GM21529 (cell line): ENCODE results near the gene PPIF.

Experiments
- ATAC-seq: cut with Tn5 transposase; IDR thresholded peaks from one replicate; pipeline ENCODE4 v1.9.1; 2021; ENCODE audit not compliant: unreplicated experiment

PPIF gene

DNA sequence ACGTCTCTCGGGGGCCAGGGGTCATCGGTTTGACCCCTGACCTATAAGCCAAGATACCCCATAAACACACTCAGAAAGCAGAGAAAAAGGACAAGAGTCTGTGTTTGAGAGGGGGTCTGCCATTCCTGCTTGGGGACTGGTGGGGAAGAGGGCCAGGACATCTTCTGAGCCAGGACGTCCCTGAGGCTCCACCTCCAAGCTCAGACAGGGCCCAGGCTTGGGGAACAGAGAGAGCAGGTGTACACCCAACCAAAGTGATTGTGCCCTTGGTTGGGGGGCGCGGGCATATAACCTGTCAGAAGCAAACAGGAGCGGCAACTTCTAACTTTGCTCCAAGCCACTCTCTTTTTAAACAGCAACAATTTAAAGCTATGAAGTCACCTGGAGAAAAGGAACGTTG lies 33.9 kb upstream of the PPIF start:
- no peak for ATAC-seq

DNA sequence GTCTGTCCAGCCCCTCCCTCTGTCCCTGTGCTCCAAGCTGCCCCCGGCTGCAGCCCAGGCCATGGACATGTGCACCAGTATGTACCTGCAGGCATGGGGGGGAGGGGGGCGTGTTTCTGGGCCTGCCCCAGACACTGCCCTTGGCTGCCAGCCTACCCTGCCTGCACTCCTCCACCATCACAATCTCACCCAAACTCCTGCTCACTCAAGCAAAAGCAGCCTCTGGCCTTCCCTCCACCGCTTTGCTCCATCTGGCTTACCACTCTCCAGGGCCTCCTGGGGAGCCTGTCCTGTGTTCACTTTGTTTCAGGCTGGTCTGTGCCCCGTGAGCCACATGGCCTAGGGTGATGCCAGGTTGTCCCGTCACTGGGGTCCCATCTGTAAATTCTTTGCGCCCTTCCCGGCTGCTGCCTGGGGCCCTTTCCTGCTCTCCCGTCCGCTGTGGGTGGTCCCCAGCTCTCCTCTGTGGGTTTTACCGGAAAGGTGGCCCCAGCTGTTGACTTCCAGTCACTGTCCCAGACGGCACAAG lies 33.3 kb upstream of the PPIF start:
- ATAC-seq: no peak

DNA sequence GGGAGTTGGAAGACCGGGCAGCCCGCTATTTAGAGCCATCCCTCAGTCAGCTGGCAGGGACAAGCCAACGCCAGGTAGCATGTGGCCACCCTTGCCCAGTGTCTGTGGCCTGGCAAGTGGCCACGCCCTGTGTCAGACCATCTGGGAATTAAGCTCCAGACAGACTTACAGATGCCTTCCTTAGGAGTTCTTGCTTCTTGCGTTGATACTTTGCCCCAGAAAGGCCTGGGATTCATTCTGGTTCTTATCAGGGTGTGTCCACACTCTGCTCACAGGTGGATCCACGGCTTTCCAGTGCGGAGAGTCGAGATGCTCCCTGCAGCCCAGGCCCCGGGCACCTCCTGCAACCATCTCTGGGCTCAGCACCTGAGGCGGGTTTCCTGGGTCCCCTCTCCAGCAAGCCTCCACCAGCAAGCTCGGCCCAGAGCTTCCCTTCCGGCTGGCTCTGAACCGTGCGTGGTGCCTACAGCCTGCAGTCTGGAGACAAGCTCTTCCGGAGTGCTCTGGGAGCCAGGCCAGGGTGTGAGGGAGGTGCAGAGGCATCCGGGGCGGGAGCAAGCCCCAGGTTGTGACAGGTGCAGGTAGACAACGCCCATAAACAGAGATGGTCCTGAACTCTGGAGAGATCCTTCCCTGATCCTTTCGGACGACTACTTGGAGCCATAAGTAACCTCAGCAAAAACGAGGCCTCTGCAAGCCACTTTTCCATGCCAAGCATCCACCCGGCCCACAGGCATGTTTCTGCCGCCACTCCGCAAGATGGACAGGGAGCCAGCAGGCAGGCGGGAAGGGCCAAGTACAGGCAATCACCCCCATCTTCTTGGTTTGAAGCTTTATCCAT lies 32.3 kb upstream of the PPIF start:
- ATAC-seq: no peak

DNA sequence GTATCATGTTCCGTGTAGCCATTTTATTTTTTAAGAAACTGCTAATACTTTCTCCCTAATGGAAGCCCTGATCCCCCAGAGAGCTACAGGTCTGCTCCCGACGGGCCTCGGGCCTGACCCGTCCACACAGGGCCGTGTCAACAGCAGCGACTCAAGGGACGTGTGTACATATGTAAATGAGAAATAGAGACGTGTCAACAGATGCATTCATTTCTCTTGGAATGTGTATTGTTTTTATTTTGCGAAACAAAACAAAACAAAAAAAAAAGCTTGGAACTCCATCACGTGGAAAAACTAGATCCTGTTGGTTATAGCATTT lies 31.7 kb upstream of the PPIF start:
- no peak for ATAC-seq

- peak; percentile 79 for ATAC-seq
Observed at GRCh38 chr10:79316671-79317431, 30.4 kb upstream of the PPIF start.

GRCh38 chr10:79318369-79318768 lies 28.9 kb upstream of the PPIF start:
- no peak for ATAC-seq

- no peak for ATAC-seq
Observed at GRCh38 chr10:79319115-79319771, 28.0 kb upstream of the PPIF start.

- ATAC-seq: no peak
Observed at GRCh38 chr10:79320316-79320715, 27.0 kb upstream of the PPIF start.

DNA sequence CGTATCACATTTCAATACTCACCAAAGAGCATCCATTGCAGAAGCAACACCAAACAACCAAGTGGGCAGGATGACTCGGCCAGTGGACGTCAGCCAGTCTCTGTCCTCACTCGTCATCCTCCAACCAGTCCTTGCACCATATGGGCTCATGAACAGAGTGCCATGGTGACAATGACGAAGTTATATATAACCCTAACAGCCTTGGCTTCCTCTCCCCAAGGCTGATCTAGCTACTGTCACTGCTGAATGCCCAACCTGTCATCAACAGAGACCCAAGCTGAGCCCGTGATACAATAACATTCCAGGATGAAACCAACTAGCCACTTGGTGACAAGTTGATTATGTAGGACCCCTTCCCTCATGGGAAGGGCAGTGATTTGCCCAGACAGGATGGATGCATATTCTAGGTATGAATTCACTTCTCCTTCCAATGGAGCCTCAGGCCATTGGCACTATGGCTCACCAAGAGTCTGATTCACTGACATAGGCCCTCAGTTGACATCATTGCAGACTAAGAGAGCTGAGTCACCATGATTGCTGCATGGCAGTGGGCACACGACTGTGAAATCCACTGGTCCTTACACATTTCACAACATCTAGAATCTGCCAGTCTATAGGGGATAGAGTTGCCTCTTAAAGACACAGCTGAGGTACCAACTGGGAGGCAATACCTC lies 26.3 kb upstream of the PPIF start:
- ATAC-seq: no peak

- ATAC-seq: no peak
Observed at GRCh38 chr10:79321494-79321882, 25.8 kb upstream of the PPIF start.

DNA sequence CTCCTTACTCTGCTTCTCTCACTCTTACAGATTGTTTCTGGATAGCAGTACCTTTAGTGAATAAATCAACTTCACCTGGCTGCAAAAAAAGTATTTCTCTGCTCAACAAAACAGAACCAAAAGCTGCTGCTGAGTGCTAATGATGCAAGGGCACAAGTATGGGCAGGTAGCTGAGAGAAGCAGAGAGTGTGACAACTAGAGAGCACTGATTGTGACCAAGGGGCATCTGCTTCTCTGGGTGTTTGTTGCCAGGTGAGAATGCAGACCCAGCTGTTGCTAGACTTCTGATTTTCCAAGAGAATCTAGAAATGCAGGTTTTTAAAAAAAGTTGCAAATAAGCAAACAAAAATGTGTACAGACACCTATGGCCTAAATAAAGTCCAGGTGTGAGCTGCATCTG lies 25.3 kb upstream of the PPIF start:
- ATAC-seq: no peak

DNA sequence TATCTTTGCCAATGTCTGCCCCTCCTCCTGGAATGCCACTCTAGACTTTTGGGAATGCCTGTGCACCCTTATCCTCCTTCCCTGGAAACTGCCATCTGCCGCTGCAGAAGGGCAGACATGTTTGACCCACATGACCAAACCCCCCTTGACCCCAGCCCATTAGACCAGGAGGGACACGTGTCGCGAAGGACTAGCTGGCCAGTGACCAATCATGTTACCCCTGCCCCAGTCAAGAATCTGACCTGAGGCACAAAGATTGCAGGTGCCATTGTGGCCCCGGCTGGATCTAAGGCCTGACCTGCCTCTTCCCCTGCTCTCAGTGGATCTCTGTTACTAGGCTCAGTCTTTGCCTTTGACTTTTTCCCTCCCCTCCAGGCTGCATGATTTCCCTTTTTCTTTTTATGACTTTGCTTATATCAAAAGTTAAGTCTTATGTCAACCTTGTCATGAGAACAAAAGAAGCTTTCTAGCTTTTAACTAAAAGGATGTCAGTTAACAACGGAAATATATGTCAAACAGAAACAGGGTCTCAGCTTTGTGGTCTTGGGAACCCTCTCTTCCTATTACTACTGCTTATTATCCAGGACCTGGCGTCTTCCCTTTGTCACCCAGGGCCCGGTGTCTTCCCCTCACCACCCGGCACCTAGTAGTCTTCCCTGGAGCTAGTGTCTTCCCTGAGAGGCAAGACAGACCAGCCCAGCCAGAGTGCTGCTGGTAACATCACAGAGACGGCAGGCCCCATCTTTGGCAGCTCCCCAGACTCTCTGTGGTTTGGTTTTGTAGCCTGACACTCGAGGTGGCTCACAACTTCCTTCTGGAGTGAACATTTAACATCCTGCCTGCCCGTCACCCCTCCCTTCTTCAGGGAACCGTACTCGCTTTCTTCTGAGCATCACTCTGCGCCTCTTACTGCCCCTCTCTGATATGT lies 24.4 kb upstream of the PPIF start:
- ATAC-seq: peak; percentile 49

DNA sequence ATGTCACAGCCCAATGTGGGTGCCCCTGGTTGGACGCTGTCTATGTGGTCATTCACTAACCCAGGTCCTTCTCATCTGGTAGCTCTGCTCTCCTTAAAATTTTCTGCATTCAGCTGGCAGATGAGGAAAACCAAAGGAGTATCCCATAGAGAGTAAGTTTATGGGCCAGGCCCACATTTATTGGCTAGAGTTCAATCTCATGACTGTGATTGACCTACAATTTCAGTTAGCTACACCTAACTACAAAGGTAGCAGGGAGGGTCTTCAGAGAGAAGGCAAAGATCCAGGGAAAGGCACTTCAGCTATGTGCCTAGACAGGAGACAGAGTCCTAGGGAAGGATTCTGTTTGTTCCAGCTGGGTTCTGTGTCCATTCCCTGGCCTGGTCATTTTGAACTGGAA lies 23.7 kb upstream of the PPIF start:
- ATAC-seq: no peak

GRCh38 chr10:79324032-79324695 lies 23.1 kb upstream of the PPIF start:
- no peak for ATAC-seq

GRCh38 chr10:79326361-79327089 lies 20.7 kb upstream of the PPIF start:
- ATAC-seq: no peak

DNA sequence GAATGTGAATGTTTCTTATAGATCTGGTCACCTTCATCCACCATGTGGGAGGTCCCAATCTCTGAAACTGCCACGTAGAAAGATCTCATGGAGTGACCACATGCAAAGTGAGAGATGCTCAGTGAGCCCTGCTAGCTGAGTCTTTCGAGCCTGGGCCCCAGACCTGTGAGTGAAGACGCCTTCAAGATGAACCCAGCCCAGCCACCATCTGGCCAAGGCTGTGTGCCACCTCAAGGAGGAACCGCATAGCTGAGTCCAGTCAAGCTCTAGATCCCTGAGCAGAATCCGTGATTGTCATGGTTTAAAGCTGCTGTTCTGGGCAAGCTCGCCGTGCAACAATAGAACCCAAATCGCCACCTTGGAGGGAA lies 20.2 kb upstream of the PPIF start:
- ATAC-seq: peak; percentile 53

DNA sequence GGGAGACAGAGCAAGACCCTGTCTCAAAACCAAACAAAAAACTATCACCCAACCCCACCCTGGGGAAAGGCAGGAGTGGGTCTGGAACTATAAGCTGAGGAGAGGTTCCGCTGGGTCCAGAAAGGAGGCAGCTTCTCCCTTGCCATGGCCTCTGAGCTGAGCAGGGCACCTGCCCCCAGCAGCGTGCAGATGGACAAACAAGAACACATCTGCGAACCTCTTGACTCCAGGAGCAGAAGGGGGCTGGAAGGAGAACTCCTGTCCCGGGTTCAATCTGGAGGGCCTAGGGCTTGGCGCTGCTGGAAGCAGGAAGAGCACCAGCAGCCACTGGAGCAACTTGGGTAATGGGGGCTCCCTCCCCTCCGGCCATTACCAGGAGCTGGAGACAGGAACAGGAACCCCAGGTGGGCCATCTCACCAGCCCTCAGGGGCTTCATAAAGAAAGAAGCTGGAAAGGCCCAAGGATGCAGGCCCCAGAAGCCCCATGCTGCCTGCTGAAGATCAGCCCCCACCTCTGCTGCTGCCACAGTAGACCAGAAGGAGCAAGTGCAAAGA lies 19.0 kb upstream of the PPIF start:
- no peak for ATAC-seq

DNA sequence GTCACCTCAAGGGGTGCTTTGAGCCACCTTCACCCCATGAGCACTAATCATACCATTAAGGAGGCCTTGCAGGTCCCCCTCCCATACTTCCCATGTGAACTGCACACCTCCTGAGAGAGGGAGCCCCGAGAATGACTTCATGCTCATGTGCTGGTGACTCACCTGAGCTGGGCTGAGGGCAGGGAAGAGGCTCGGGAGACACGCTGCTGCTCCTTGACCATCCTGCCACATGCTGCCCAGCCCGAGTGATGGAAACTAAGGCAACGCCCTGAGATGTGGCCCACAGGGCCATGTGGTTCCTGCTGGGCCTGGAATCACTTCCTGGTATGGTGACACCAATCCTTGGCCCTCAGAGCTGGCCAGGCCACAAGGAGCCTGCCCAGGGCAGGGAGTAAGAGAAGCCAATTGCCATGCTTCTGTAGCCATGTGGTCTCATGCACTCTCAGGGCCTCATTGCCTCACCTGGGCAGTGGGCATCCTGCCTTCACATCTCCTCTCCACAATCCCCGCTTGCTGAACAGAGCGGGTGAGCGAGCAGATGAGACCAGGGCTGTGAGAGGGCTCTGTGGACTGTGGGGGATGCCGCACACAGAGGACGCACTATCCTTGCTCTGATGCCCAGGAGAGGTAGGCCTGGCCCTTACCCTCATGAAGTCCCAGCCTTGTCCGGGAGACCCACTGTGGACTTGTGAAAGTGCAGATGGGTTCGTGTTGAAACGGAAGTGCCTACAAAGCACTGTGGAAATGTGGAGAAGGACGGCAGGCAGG lies 18.3 kb upstream of the PPIF start:
- ATAC-seq: no peak
